Measurements from ENCODE around the gene WDFY2. TPM values are rescaled to one million over a fixed set of nuclear protein-coding genes. Genes with fewer than 3 reads are reported as not detected.

Gene WDFY2
- total and polyA plus RNA-seq, 9 donors: 5.4 to 17.9 (median 12.6) TPM

DNA sequence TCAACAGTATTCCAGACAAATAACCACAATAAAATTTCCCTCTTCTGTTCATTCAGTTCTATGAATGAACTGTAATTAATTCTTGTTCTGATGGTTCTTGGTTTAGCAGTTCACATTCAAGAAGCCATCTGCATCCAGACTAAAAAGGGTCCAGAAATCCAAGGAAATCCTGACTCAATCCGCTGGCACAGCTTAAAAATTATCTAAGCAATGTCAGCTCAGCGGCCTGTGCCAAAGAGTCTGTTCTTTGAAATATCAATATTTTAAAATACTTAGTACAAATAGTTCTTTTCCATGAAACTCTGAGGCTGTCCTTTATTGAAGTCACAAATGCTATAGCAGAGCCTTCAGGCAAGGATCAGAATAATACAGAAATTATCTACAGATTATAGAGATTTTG lies 162.5 kb downstream of the WDFY2 start:
- intact Hi-C loops (cut with DNase I): no loop called here
- Histone ChIP-seq H3K4me1 (ENCODE audit: insufficient read depth) (peaks cover 6% of the 10 kb centered on the region), H3K4me3 (no peak overlapping the region), H3K36me3 (no peaks in the 10 kb centered on the region), H3K27me3 (no peaks in the 10 kb centered on the region), H3K27ac (no peak overlapping the region), H3K9me3 (peaks cover 0 to 4% of the 10 kb centered on the region in 2 donors)
- TF ChIP-seq POLR2A (IDR thresholded peaks at IDR 0.05): no peak
- TF ChIP-seq, protein P1, sequence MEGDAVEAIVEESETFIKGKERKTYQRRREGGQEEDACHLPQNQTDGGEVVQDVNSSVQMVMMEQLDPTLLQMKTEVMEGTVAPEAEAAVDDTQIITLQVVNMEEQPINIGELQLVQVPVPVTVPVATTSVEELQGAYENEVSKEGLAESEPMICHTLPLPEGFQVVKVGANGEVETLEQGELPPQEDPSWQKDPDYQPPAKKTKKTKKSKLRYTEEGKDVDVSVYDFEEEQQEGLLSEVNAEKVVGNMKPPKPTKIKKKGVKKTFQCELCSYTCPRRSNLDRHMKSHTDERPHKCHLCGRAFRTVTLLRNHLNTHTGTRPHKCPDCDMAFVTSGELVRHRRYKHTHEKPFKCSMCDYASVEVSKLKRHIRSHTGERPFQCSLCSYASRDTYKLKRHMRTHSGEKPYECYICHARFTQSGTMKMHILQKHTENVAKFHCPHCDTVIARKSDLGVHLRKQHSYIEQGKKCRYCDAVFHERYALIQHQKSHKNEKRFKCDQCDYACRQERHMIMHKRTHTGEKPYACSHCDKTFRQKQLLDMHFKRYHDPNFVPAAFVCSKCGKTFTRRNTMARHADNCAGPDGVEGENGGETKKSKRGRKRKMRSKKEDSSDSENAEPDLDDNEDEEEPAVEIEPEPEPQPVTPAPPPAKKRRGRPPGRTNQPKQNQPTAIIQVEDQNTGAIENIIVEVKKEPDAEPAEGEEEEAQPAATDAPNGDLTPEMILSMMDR (IDR thresholded peaks at IDR 0.05): no peak
- no peak for TF ChIP-seq EP300 (IDR thresholded peaks at IDR 0.05)
- DNase-seq: peak in 2 of 5 donors; percentile 36 to 45
- 5 to 15% (median 7%) methylated on average over 2 of the region's 2 CpGs for WGBS, 3 donors

DNA sequence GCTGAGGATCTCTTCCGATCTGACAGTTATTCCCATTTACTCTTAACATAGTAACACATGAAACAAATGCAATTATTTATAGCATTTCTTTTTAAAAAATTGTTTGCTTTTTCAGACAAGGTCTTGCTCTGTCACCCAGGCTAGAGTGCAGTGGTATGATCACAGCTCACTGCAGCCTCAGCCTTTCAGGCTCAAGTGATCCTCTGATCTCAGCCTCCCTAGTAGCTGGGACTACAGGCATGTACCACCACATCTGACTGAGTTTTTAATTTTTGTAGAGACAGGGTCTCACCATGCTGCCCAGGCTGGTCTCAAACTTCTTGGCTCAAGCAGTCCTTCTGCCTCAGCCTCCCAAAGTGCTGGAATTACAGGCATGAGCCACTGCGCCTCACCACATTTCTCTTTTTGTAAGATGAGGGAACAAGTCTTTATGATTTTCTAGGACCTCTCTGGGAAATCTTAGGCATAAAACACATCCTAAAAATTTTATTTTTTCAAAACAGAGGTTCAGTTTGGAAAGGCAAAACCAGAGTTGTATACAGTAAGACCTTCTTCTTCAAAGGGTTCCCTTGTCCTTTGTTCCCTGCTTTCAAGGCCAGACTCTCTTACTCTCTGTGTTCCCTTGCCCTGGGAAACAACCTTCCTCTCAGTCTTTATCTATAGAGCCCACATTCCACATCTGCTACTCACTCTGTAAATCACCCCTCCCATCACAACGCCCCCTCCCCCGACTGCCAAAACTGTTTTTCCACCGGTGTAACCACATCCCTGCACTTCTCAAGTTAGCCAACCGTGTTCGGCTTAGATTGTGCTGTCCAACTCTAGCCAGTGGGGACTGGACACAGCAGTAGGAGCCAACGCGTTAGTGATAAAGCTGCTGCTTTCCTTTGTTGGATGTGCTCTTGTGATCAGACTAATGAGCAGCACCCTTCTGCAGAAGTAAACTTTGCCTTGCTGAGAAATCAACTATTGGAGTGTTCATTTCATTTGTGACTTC lies 163.5 kb downstream of the WDFY2 start:
- intact Hi-C loops (cut with DNase I): no loop called here
- TF ChIP-seq EP300 (IDR thresholded peaks at IDR 0.05) (no peak), POLR2A (IDR thresholded peaks at IDR 0.05) (no peak)
- TF ChIP-seq, protein P1 (IDR thresholded peaks at IDR 0.05): no peak
- H3K4me1 ChIP-seq (ENCODE audit: insufficient read depth): peaks cover 5% of the 10 kb centered on the region
- H3K27me3 ChIP-seq: no peaks in the 10 kb centered on the region
- peaks cover 0 to 4% of the 10 kb centered on the region in 2 donors for H3K9me3 ChIP-seq
- no peaks in the 10 kb centered on the region for H3K36me3 ChIP-seq
- DNase-seq: no peak
- no peak overlapping the region for H3K4me3 ChIP-seq
- 79 to 83% (median 80%) methylated on average over 9 of the region's 9 CpGs for WGBS, 3 donors
- H3K27ac ChIP-seq: no peak overlapping the region

DNA sequence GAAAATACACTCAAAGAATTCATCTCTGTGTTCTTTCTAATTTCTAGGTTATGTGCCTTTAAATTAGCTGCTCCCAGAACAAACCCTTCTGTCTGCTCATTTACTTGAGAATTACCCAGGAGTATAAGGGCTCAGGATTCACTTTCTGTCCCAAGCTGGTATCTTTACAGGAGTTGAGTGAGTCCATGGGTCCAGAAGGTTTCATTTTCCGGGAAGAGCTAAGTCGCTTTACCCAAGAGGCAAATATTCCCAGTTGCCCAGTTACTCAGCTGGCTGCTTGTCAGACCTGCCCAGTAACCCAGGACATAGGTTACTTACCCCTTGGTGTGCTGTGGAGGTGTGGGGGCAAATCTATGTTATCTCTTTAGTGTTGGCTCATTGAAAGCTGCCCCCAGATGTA lies 172.4 kb downstream of the WDFY2 start:
- Histone ChIP-seq H3K27me3 (no peaks in the 10 kb centered on the region), H3K4me3 (no peak overlapping the region), H3K4me1 (ENCODE audit: insufficient read depth) (no peaks in the 10 kb centered on the region), H3K36me3 (no peaks in the 10 kb centered on the region), H3K27ac (no peak overlapping the region), H3K9me3 (no peaks in the 10 kb centered on the region)
- intact Hi-C loops (cut with DNase I): no loop called here
- WGBS, 3 donors: 89 to 93% (median 91%) methylated on average over 2 of the region's 2 CpGs
- DNase-seq: no peak
- TF ChIP-seq POLR2A (IDR thresholded peaks at IDR 0.05) (no peak), EP300 (IDR thresholded peaks at IDR 0.05) (no peak)
- TF ChIP-seq, protein P1 (IDR thresholded peaks at IDR 0.05): no peak

DNA sequence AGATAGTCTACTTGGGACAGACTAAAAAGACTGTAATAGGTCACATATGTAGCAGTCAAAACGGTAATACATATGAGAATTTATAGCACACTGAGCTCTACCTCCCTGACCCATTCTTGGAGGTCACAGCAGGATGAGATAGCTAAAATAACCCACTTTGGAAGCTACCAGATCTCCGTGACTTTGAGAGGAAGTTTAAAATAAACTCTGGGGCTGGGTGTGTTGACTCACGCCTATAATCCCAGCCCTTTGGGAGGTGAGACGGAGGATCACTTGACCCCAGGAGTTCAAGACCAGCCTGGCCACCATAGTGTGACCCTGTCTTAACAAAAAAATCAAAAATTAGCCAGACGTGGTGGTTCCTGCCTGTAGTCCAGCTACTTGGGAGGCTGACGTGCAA lies 174.4 kb downstream of the WDFY2 start:
- no peaks in the 10 kb centered on the region for H3K36me3 ChIP-seq
- no peak overlapping the region for H3K4me3 ChIP-seq
- WGBS, 3 donors: 72 to 90% (median 82%) methylated on average over 6 of the region's 6 CpGs
- intact Hi-C loops (cut with DNase I): no loop called here
- no peaks in the 10 kb centered on the region for H3K4me1 ChIP-seq (ENCODE audit: insufficient read depth)
- H3K9me3 ChIP-seq: no peaks in the 10 kb centered on the region
- H3K27ac ChIP-seq: no peak overlapping the region
- no peaks in the 10 kb centered on the region for H3K27me3 ChIP-seq
- DNase-seq: no peak
- TF ChIP-seq EP300 (IDR thresholded peaks at IDR 0.05): no peak
- TF ChIP-seq POLR2A (IDR thresholded peaks at IDR 0.05): no peak
- TF ChIP-seq, protein P1 (IDR thresholded peaks at IDR 0.05): no peak
